HL-60 (cell line): ENCODE results near the gene INSIG1.

Experiments
- GABPA ChIP-seq: IDR thresholded peaks from 2 replicates; pipeline ENCODE4 v1.6.1; 2012; ENCODE audit warnings: low read depth
- TF ChIP-seq, protein P1 (sequence below): IDR thresholded peaks from one replicate; pipeline ENCODE4 v1.5.1; 2011; ENCODE audit warnings: low read length, control low read depth, inconsistent platforms; ENCODE audit not compliant: insufficient read depth
- TF ChIP-seq, protein P2 (sequence below): IDR thresholded peaks from 2 replicates; pipeline ENCODE4 v1.6.1; 2012; ENCODE audit warnings: low read depth; ENCODE audit not compliant: insufficient replicate concordance

DNA sequence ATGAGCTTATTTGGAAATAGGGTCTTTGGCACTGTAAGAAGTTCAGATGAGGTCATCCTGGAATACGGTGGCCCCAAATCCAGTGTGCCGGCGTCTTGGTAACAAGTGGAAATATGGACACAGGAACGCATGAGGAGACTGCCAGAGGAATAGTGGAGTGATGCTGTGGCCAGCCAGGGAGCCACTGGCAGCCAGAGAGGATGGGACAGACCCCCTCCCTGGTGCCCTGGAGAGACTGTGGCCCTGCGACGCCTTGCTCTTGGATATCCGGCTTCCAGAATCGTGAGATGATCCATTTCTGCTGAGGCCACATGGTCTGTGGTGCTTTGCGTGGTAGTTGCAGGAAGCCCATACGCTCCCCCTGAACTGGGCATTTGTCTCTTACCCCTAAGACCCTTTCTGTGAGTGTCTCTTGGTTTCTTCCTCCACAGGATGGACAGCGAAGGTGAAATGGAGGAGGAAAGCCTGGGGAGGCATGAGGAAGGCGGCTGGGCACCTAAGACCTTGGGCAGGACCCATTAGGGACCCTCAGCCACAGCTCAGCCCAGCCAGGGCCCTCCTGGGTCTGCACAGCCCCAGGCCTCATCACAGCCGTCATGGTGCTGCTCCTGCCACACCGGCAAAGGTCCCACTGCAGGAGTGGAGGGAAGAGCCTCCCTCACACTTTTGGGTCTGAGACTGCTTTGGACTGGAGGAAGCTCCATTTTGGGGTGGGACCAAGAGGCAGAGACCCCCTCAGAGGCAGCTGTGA, 53.6 kb downstream of the INSIG1 start:
- TF ChIP-seq, protein P1, sequence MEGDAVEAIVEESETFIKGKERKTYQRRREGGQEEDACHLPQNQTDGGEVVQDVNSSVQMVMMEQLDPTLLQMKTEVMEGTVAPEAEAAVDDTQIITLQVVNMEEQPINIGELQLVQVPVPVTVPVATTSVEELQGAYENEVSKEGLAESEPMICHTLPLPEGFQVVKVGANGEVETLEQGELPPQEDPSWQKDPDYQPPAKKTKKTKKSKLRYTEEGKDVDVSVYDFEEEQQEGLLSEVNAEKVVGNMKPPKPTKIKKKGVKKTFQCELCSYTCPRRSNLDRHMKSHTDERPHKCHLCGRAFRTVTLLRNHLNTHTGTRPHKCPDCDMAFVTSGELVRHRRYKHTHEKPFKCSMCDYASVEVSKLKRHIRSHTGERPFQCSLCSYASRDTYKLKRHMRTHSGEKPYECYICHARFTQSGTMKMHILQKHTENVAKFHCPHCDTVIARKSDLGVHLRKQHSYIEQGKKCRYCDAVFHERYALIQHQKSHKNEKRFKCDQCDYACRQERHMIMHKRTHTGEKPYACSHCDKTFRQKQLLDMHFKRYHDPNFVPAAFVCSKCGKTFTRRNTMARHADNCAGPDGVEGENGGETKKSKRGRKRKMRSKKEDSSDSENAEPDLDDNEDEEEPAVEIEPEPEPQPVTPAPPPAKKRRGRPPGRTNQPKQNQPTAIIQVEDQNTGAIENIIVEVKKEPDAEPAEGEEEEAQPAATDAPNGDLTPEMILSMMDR, result no peak
- TF ChIP-seq GABPA, result no peak
- TF ChIP-seq, protein P2, sequence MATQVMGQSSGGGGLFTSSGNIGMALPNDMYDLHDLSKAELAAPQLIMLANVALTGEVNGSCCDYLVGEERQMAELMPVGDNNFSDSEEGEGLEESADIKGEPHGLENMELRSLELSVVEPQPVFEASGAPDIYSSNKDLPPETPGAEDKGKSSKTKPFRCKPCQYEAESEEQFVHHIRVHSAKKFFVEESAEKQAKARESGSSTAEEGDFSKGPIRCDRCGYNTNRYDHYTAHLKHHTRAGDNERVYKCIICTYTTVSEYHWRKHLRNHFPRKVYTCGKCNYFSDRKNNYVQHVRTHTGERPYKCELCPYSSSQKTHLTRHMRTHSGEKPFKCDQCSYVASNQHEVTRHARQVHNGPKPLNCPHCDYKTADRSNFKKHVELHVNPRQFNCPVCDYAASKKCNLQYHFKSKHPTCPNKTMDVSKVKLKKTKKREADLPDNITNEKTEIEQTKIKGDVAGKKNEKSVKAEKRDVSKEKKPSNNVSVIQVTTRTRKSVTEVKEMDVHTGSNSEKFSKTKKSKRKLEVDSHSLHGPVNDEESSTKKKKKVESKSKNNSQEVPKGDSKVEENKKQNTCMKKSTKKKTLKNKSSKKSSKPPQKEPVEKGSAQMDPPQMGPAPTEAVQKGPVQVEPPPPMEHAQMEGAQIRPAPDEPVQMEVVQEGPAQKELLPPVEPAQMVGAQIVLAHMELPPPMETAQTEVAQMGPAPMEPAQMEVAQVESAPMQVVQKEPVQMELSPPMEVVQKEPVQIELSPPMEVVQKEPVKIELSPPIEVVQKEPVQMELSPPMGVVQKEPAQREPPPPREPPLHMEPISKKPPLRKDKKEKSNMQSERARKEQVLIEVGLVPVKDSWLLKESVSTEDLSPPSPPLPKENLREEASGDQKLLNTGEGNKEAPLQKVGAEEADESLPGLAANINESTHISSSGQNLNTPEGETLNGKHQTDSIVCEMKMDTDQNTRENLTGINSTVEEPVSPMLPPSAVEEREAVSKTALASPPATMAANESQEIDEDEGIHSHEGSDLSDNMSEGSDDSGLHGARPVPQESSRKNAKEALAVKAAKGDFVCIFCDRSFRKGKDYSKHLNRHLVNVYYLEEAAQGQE, result no peak
